ENCODE results near the gene BRK1. TPM values are rescaled to one million over a fixed set of nuclear protein-coding genes. Genes with fewer than 3 reads are reported as not detected.
"Not testable (repeated sequence)": the region's sequence is repeated elsewhere in the genome, so short reads cannot be mapped to it uniquely, and the experiment has no call there.

Gene BRK1
- total RNA-seq, 1 experiment from 2014 or later = 126 TPM

DNA sequence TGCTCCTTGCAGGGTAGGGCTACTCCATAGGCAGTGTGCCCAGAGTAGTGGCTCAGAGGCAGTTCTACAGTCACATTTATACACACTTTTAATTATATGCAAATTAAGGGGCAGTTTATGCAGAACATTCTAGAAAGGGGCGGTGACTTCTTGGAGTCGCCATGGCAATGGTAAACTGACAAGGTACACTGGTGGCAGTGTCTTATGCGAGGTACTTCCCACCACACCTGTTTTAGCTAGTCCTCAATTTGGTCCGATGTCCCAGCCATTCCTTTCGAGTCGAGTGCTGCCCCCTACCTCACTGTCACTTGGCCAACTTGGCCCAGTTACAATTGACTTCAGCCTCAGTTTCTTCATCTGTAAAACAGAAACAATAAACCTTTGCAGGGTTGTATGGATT is 45.5 kb downstream of the BRK1 start:
- peaks cover 19% of the 10 kb centered on the region for H3K36me3 Mint-ChIP-seq (ENCODE audit: insufficient read depth, unreplicated experiment)
- H3K4me3 Mint-ChIP-seq (ENCODE audit: low read depth, unreplicated experiment) = no peak overlapping the region
- CTCF ChIA-PET = no interaction called here
- H3K9me3 Mint-ChIP-seq (ENCODE audit: low read depth, unreplicated experiment) = no peaks in the 10 kb centered on the region
- BruUV-seq (replicated peaks) = no TSS peak
- intact Hi-C loops (cut with micrococcal nuclease; ENCODE audit: unreplicated experiment) = no loop called here
- no peaks in the 10 kb centered on the region for H3K27me3 Mint-ChIP-seq (ENCODE audit: unreplicated experiment)
- no peak overlapping the region for H3K27ac Mint-ChIP-seq (ENCODE audit: unreplicated experiment)
- H3K4me1 Mint-ChIP-seq (ENCODE audit: low read depth, unreplicated experiment) = no peaks in the 10 kb centered on the region
- no peak for DNase-seq
- TF ChIP-seq, protein P1, sequence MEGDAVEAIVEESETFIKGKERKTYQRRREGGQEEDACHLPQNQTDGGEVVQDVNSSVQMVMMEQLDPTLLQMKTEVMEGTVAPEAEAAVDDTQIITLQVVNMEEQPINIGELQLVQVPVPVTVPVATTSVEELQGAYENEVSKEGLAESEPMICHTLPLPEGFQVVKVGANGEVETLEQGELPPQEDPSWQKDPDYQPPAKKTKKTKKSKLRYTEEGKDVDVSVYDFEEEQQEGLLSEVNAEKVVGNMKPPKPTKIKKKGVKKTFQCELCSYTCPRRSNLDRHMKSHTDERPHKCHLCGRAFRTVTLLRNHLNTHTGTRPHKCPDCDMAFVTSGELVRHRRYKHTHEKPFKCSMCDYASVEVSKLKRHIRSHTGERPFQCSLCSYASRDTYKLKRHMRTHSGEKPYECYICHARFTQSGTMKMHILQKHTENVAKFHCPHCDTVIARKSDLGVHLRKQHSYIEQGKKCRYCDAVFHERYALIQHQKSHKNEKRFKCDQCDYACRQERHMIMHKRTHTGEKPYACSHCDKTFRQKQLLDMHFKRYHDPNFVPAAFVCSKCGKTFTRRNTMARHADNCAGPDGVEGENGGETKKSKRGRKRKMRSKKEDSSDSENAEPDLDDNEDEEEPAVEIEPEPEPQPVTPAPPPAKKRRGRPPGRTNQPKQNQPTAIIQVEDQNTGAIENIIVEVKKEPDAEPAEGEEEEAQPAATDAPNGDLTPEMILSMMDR (IDR thresholded peaks at IDR 0.05; ENCODE audit: unreplicated experiment) = no peak

DNA sequence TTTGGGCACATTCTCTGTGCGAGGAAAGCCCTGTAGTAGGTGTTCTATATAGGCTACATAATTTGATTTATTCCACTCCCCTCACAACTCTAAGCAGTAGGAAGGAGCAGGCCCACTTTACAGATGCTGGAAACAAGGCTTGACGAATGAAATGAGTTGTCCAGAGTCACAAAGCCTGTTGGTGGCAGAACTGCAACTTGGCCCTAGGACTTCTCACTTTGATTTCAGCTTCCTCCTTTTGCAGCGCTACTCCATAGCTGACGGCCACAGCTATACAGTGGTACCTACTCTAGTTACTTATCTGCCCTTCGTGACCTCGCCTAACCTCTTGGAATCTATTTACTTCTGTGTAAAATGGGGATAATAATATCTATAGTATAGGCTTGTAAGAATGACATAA is 46.7 kb downstream of the BRK1 start:
- no peak overlapping the region for H3K27ac Mint-ChIP-seq (ENCODE audit: unreplicated experiment)
- no peaks in the 10 kb centered on the region for H3K9me3 Mint-ChIP-seq (ENCODE audit: low read depth, unreplicated experiment)
- intact Hi-C loops (cut with micrococcal nuclease; ENCODE audit: unreplicated experiment) = no loop called here
- no peak for DNase-seq
- H3K4me3 Mint-ChIP-seq (ENCODE audit: low read depth, unreplicated experiment) = no peak overlapping the region
- peaks cover 5% of the 10 kb centered on the region for H3K4me1 Mint-ChIP-seq (ENCODE audit: low read depth, unreplicated experiment)
- peaks cover 29% of the 10 kb centered on the region for H3K36me3 Mint-ChIP-seq (ENCODE audit: insufficient read depth, unreplicated experiment)
- H3K27me3 Mint-ChIP-seq (ENCODE audit: unreplicated experiment) = no peaks in the 10 kb centered on the region
- CTCF ChIA-PET = interaction anchor here (0.6 kb wide), 1 partner anchor 523 kb away, joined by 5 read pairs; no protein-coding TSS in a partner anchor
- BruUV-seq (replicated peaks) = no TSS peak
- TF ChIP-seq, protein P1 (IDR thresholded peaks at IDR 0.05; ENCODE audit: unreplicated experiment) = no peak

DNA sequence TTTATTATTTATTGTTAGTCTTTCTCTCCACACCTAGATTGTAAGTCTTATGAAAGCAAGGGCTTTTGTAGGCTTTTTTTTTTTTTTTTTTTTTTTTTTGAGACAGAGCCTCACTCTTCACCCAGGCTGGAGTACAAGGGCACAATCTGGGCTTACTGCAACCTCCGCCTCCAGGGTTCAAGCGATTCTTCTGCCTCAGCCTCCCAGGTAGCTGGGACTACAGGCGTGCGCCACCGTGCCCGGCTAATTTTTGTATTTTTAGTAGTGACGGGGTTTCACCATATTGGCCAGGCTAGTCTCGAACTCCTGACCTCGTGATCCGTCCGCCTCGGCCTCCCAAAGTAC is 48.7 kb downstream of the BRK1 start:
- Mint-ChIP-seq H3K4me1 (ENCODE audit: low read depth, unreplicated experiment) (peaks cover 18% of the 10 kb centered on the region), H3K4me3 (ENCODE audit: low read depth, unreplicated experiment) (peak overlapping the region; percentile 71), H3K36me3 (ENCODE audit: insufficient read depth, unreplicated experiment) (peaks cover 41% of the 10 kb centered on the region)
- H3K27me3 Mint-ChIP-seq (ENCODE audit: unreplicated experiment); DNase-seq; BruUV-seq (replicated peaks); H3K9me3 Mint-ChIP-seq (ENCODE audit: low read depth, unreplicated experiment); H3K27ac Mint-ChIP-seq (ENCODE audit: unreplicated experiment); intact Hi-C loops (cut with micrococcal nuclease; ENCODE audit: unreplicated experiment): not testable (repeated sequence)
- CTCF ChIA-PET = interaction anchor here (0.6 to 0.7 kb wide), 2 partner anchors 20 to 218 kb away, joined by 3 read pairs; no protein-coding TSS in a partner anchor

DNA sequence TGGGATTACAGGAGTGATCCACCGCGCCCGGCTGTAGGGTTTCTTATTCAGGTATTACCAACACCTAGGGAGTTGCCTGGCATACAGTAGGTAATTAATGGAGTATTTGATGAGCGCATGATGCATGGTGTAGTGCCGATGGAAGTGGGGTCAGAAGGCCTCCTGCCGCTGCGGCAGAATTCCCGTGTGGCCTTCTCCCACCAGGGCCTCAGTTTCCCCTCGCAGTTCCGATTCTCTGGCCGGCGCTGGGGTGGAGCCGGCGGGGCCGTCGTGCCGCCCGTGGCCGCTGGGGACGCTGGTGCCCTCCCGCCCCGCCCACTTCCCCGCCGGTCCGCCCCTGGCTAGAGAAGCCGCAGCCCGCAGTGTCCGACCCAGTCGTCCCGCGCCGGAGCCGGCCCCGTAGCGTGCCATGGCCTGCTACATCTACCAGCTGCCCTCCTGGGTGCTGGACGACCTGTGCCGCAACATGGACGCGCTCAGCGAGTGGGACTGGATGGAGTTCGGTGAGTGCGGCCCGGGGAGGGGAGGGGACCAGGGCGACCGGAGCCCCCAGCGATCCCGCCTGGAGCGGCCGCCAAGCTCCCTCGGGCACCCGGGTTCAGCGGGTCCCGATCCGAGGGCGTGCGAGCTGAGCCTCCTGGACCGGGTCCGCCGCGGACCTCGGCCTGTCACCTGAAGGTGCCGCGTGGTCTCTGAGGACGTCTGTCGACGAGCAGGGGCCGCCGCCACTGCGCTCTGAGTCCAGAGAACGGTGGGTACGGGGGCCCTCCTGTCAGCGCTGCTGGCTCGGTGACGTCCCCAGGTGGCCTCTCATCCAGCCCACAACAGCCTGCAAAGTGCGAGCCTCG is 49.3 kb downstream of the BRK1 start, which contains the start of gene IRAK2:
Gene IRAK2, plus strand, starts transcription at position 374 of the 848 bp plus-strand sequence. Its CDS starts 36 bp downstream, at position 410.
- DNase-seq = peak; percentile 78
- peak within 1 kb of the TSS; percentile 71 for H3K4me3 Mint-ChIP-seq (ENCODE audit: low read depth, unreplicated experiment)
- H3K4me1 Mint-ChIP-seq (ENCODE audit: low read depth, unreplicated experiment) = peaks cover 24% of the 10 kb centered on the region
- intact Hi-C loops (cut with micrococcal nuclease; ENCODE audit: unreplicated experiment) = no loop called here
- BruUV-seq (replicated peaks) = TSS peak; percentile 21
- TF ChIP-seq, protein P1 (IDR thresholded peaks at IDR 0.05; ENCODE audit: unreplicated experiment) = peak; percentile 88
- H3K27ac Mint-ChIP-seq (ENCODE audit: unreplicated experiment) = peak within 1 kb of the TSS; percentile 40
- H3K9me3 Mint-ChIP-seq (ENCODE audit: low read depth, unreplicated experiment) = no peaks in the 10 kb centered on the region
- H3K36me3 Mint-ChIP-seq (ENCODE audit: insufficient read depth, unreplicated experiment) = peaks cover 46% of the 10 kb centered on the region
- CTCF ChIA-PET = interaction anchor here (1.2 kb wide), 1 partner anchor 51 kb away, joined by 4 read pairs; no protein-coding TSS in a partner anchor
- H3K27me3 Mint-ChIP-seq (ENCODE audit: unreplicated experiment) = no peaks in the 10 kb centered on the region

DNA sequence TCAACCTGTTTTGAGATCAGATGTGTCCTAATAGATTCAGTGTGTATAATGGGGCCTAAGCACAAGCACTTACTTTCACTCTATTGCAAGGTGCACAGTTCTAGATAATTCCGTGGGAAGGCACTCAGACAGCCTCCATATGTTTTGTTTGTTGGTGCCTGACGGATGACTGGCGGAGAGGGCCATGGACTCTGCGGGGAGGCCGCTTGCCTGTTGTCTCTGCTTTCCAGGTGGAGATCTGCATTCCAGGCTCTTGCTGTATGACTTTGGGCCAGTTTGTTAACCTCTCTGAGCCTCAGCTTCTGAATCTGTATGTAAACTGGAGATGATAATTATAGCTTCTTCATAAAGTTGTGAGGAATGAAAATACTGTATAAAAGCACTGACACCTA is 50.7 kb downstream of the BRK1 start:
- intact Hi-C loops (cut with micrococcal nuclease; ENCODE audit: unreplicated experiment) = no loop called here
- peak overlapping the region; percentile 40 for H3K27ac Mint-ChIP-seq (ENCODE audit: unreplicated experiment)
- H3K36me3 Mint-ChIP-seq (ENCODE audit: insufficient read depth, unreplicated experiment) = peaks cover 53% of the 10 kb centered on the region
- no peaks in the 10 kb centered on the region for H3K27me3 Mint-ChIP-seq (ENCODE audit: unreplicated experiment)
- H3K4me1 Mint-ChIP-seq (ENCODE audit: low read depth, unreplicated experiment) = peaks cover 39% of the 10 kb centered on the region
- CTCF ChIA-PET = interaction anchor here (0.7 kb wide), 1 partner anchor 12 kb away, joined by 4 read pairs; no protein-coding TSS in a partner anchor
- no peak for DNase-seq
- H3K9me3 Mint-ChIP-seq (ENCODE audit: low read depth, unreplicated experiment) = no peaks in the 10 kb centered on the region
- TF ChIP-seq, protein P1 (IDR thresholded peaks at IDR 0.05; ENCODE audit: unreplicated experiment) = no peak
- peak overlapping the region; percentile 71 for H3K4me3 Mint-ChIP-seq (ENCODE audit: low read depth, unreplicated experiment)
- BruUV-seq (replicated peaks) = no TSS peak

All from Calu3 (cell line).